Fibroblast of the aortic adventitia (primary cell): Measurements from ENCODE around the gene EME1. TPM values are rescaled to one million over a fixed set of nuclear protein-coding genes. Genes with fewer than 3 reads are reported as not detected.
A peak's percentile ranks its signal among the peaks of the same experiment; 100 is the strongest.
"Not testable (repeated sequence)": the region's sequence is repeated elsewhere in the genome, so short reads cannot be mapped to it uniquely, and the experiment has no call there.

Experiments used
- DNase-seq: peaks from one replicate; pipeline ENCODE4 v3.0.0-alpha.2; 2010; ENCODE audit warnings: low read depth
- H3K4me3 ChIP-seq: 2 replicates; pipeline ENCODE4 v1.5.1; 2011; ENCODE audit warnings: low read depth, mild to moderate bottlenecking, control low read depth, low read length, moderate library complexity
- CTCF ChIP-seq: IDR thresholded peaks from 2 replicates; pipeline ENCODE4 v1.5.1; 2011; ENCODE audit warnings: mild to moderate bottlenecking, low read length, control low read depth, inconsistent platforms; ENCODE audit not compliant: insufficient read depth
- total RNA-seq: library from RNA; depleted of rRNA; stranded (reverse); fragments of >200 nt; gene quantifications from 2 replicates; pipeline ENCODE4 v1.2.3, GENCODE V29; 2012; ENCODE audit warnings: low replicate concordance

EME1 gene
- total RNA-seq, 1 donor, result 9.1 TPM

GRCh38 chr17:50394711-50395110 lies 21.7 kb downstream of the EME1 start:
- no peak for TF ChIP-seq CTCF
- H3K4me3 ChIP-seq, result peak overlapping the region; percentile 97

GRCh38 chr17:50396261-50397110 lies 23.5 kb downstream of the EME1 start:
- DNase-seq, result peak; percentile 85
- TF ChIP-seq CTCF, result no peak
- H3K4me3 ChIP-seq, result peak overlapping the region; percentile 97

More at GRCh38 chr17:50394711-50395110, 21.7 kb downstream of the EME1 start:
- DNase-seq, result no peak

GRCh38 chr17:50397111-50397918 lies 24.3 kb downstream of the EME1 start, which contains the start of gene LRRC59:
TSS of gene LRRC59 (minus strand) at chr17:50397523. CDS start at chr17:50397317, 206 bp downstream.
- peak within 1 kb of the TSS; percentile 97 for H3K4me3 ChIP-seq
- DNase-seq, result peak; percentile 79
- TF ChIP-seq CTCF, result peak; percentile 97

GRCh38 chr17:50397919-50398285 lies 24.9 kb downstream of the EME1 start:
- no peak for TF ChIP-seq CTCF
- no peak overlapping the region for H3K4me3 ChIP-seq
- no peak for DNase-seq

GRCh38 chr17:50398672-50399071 lies 25.6 kb downstream of the EME1 start:
- DNase-seq, H3K4me3 ChIP-seq: not testable (repeated sequence)

GRCh38 chr17:50399591-50399990 lies 26.6 kb downstream of the EME1 start:
- H3K4me3 ChIP-seq, result not testable (repeated sequence)

GRCh38 chr17:50405351-50405750 lies 32.3 kb downstream of the EME1 start:
- DNase-seq, H3K4me3 ChIP-seq: not testable (repeated sequence)

More at GRCh38 chr17:50399591-50399990, 26.6 kb downstream of the EME1 start:
- DNase-seq, result not testable (repeated sequence)

GRCh38 chr17:50406578-50406977 lies 33.5 kb downstream of the EME1 start:
- no peak for DNase-seq
- no peak overlapping the region for H3K4me3 ChIP-seq
- no peak for TF ChIP-seq CTCF
